HCT116 (cell line): ENCODE results near the gene AUTS2. TPM values are rescaled to one million over a fixed set of nuclear protein-coding genes. Genes with fewer than 3 reads are reported as not detected.

ENCODE experiments used
- ATAC-seq: fragments of 200-7000 bp; cut with Tn5 transposase; 2 replicates; pipeline ENCODE4 v1.9.1; 2020; ENCODE audit warnings: mild to moderate bottlenecking, moderate library complexity
- BruUV-seq: library from RNA; stranded (reverse); fragments of 400-500 nt; replicated peaks from 2 replicates; lab custom pipeline; 2021; lab: Mats Ljungman, UMichigan
- CTCF ChIA-PET: fragments of 300-600 bp; sonication (Branson Sonifier 250); formaldehyde crosslinking; loops from one replicate; lab custom pipeline; 2021; ENCODE audit warnings: antibody characterized with exemption; lab: Charles Lee
- POLR2A ChIA-PET: fragments of 300-600, 350-600 bp; sonication (Branson Sonifier 250); formaldehyde crosslinking; loops from one replicate; lab custom pipeline; 2021; ENCODE audit warnings: antibody characterized with exemption; lab: Charles Lee
- RAD21 ChIA-PET, 2 experiments: fragments of 300-600 bp; sonication (Branson Sonifier 250); formaldehyde crosslinking; loops; one replicate each; lab custom pipeline; 2023; ENCODE audit warnings: low total read pairs in 2 of 2; ENCODE audit not compliant: uncharacterized antibody in 2 of 2, unreplicated experiment in 2 of 2, low non-redundant PET in 1 of 2; lab: Charles Lee
- DNase-seq: peaks from one replicate; pipeline ENCODE4 v3.0.0-alpha.2; 2010; ENCODE audit warnings: low read depth, low spot score
- H2AFZ ChIP-seq: fragments of 200-600 bp; shearing (Covaris generic), sonication (generic); 2 replicates; pipeline ENCODE4 v1.6.1; 2017; ENCODE audit warnings: low read depth, mixed run types, mixed read lengths, antibody characterized with exemption, low read length; ENCODE audit not compliant: poor library complexity, severe bottlenecking
- H3K27ac ChIP-seq: 2 replicates; pipeline ENCODE4 v1.5.1; 2012; ENCODE audit warnings: low read depth, low read length
- H3K27me3 ChIP-seq: fragments of 200-600 bp; sonication (generic); 2 replicates; pipeline ENCODE4 v1.6.1; 2016; ENCODE audit warnings: mixed run types, low read length, mixed read lengths; ENCODE audit not compliant: insufficient read depth
- H3K36me3 ChIP-seq, 2 experiments: fragments of 200-500 bp in 1 of 2; fragments of 200-600 bp in 1 of 2; sonication (Bioruptor generic) in 1 of 2; sonication (generic) in 1 of 2; 2 replicates each; pipeline versions ENCODE4 v1.5.1 to v1.6.1; 2014 to 2016; ENCODE audit warnings: low read length in 2 of 2, inconsistent platforms in 1 of 2, mixed read lengths in 1 of 2, mixed run types in 1 of 2; ENCODE audit not compliant: insufficient read depth in 2 of 2, control insufficient read depth in 1 of 2
- H3K4me1 ChIP-seq, 2 experiments: fragments of 200-600 bp in 1 of 2; sonication (generic) in 1 of 2; 2 replicates each; pipeline versions ENCODE4 v1.5.1 to v1.6.1; 2012 to 2017; ENCODE audit warnings: low read length in 2 of 2, inconsistent platforms in 1 of 2, mild to moderate bottlenecking in 1 of 2, mixed read lengths in 1 of 2, mixed run types in 1 of 2, moderate library complexity in 1 of 2; ENCODE audit not compliant: insufficient read depth in 2 of 2, control insufficient read depth in 1 of 2
- H3K4me2 ChIP-seq: fragments of 200-600 bp; sonication (generic); 2 replicates; pipeline ENCODE4 v1.6.1; 2017; ENCODE audit warnings: mixed run types, low read length, mixed read lengths
- H3K4me3 ChIP-seq, 2 experiments: fragments of 200-600 bp in 1 of 2; sonication (generic) in 1 of 2; replicated peaks in 1 of 2; 2 replicates each; pipeline ENCODE4 v1.5.1; 2011 to 2016; ENCODE audit warnings: low read length in 2 of 2, control low read depth in 1 of 2, low read depth in 1 of 2, mild to moderate bottlenecking in 1 of 2, mixed read lengths in 1 of 2, mixed run types in 1 of 2
- H3K79me2 ChIP-seq: fragments of 200-600 bp; sonication (generic); 2 replicates; pipeline ENCODE4 v1.6.1; 2017; ENCODE audit warnings: mild to moderate bottlenecking, mixed run types, low read length, moderate library complexity, mixed read lengths; ENCODE audit not compliant: insufficient read depth
- H3K9ac ChIP-seq: fragments of 200-600 bp; sonication (generic); 2 replicates; pipeline ENCODE4 v1.6.1; 2016; ENCODE audit warnings: low read length, mixed read lengths
- H3K9me2 ChIP-seq: fragments of 200-600 bp; sonication (generic), shearing (Covaris generic); 2 replicates; pipeline ENCODE4 v1.6.1; 2017; ENCODE audit warnings: mixed run types, mild to moderate bottlenecking, moderate library complexity; ENCODE audit not compliant: insufficient read depth
- H3K9me3 ChIP-seq, 2 experiments: fragments of 200-500 bp in 1 of 2; fragments of 200-600 bp in 1 of 2; sonication (Bioruptor generic) in 1 of 2; sonication (generic) in 1 of 2; 2 replicates each; pipeline ENCODE4 v1.6.1; 2014 to 2017; ENCODE audit warnings: low read length in 2 of 2, mixed read lengths in 2 of 2, inconsistent platforms in 1 of 2, low read depth in 1 of 2, mild to moderate bottlenecking in 1 of 2, mixed run types in 1 of 2, moderate library complexity in 1 of 2; ENCODE audit not compliant: control insufficient read depth in 1 of 2, insufficient read depth in 1 of 2
- H4K20me1 ChIP-seq: fragments of 200-600 bp; sonication (generic), shearing (Covaris generic); 2 replicates; pipeline ENCODE4 v1.6.1; 2017; ENCODE audit warnings: mixed run types, mild to moderate bottlenecking, moderate library complexity; ENCODE audit not compliant: insufficient read depth
- ATF3 ChIP-seq: IDR thresholded peaks from 2 replicates; pipeline ENCODE4 v1.6.1; 2012
- CBX3 ChIP-seq: IDR thresholded peaks from 2 replicates; pipeline ENCODE4 v1.6.1; 2012; ENCODE audit warnings: low read depth
- ELF1 ChIP-seq: IDR thresholded peaks from 2 replicates; pipeline ENCODE4 v1.6.1; 2012; ENCODE audit warnings: low read depth, borderline replicate concordance
- EZH2 ChIP-seq: fragments of 200-600 bp; sonication (generic); IDR thresholded peaks from 2 replicates; pipeline ENCODE4 v1.6.1; 2017; ENCODE audit warnings: antibody characterized with exemption, mixed run types
- EZH2phosphoT487 ChIP-seq: fragments of 200-600 bp; IDR thresholded peaks from 2 replicates; pipeline ENCODE4 v1.6.1; 2018; ENCODE audit warnings: antibody characterized with exemption, borderline replicate concordance
- POLR2A ChIP-seq: IDR thresholded peaks from 2 replicates; pipeline ENCODE4 v1.7.0; 2011; ENCODE audit warnings: borderline replicate concordance; ENCODE audit not compliant: insufficient read depth, insufficient read length; ENCODE audit errors: extremely low read depth
- SIN3A ChIP-seq: IDR thresholded peaks from 2 replicates; pipeline ENCODE4 v1.6.1; 2012; ENCODE audit warnings: low read depth
- SP1 ChIP-seq: IDR thresholded peaks from 2 replicates; pipeline ENCODE4 v1.6.1; 2012; ENCODE audit warnings: low read depth
- TCF7L2 ChIP-seq: IDR thresholded peaks from 2 replicates; pipeline ENCODE4 v1.7.0; 2011; ENCODE audit warnings: borderline replicate concordance, inconsistent platforms; ENCODE audit not compliant: insufficient read depth, insufficient read length; ENCODE audit errors: extremely low read depth
- YY1 ChIP-seq: IDR thresholded peaks from 2 replicates; pipeline ENCODE4 v1.6.1; 2011; ENCODE audit warnings: low read length, low read depth, moderate library complexity, mild to moderate bottlenecking; ENCODE audit not compliant: insufficient replicate concordance; ENCODE audit errors: extremely low read depth
- ZFX ChIP-seq: fragments of 450-650 bp; IDR thresholded peaks from 2 replicates; pipeline ENCODE4 v1.6.1; 2017
- intact Hi-C: fragments of 100-400 bp; cut with micrococcal nuclease; formaldehyde crosslinking; loops from 2 replicates; pipeline ENCODE4 v1.10.0; 2022
- total RNA-seq: library from RNA; stranded (reverse); gene quantifications from one replicate; pipeline ENCODE4 v1.2.1, GENCODE V29; 2021; ENCODE audit not compliant: unreplicated experiment
- TF ChIP-seq, protein P1 (sequence below): IDR thresholded peaks from 2 replicates; pipeline ENCODE4 v1.6.1; 2012; ENCODE audit warnings: low read depth

Gene AUTS2
- total RNA-seq, 1 experiment from 2014 or later, result 0.93 TPM

DNA sequence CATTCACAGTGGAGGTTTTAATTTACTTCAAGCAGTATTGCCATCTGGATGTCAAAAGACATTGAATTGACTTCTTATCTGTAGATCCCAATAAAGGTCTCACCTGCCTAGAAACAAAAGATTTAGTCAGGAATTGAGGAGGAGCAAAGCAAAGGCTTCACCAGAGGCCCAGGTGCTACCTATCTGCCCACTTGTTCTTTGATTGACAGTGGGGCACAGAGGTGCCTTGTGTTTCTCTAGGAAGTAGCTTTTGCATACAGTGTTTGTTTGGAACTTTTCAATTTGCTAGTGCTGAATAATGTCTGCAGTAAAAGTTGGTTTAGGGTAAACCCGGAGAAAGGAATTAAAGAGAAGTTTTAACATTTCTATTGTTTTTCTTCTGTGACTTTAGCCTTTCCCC, 40.4 kb downstream of the AUTS2 start:
- ChIA-PET CTCF (no interaction called here), POLR2A (no interaction called here), RAD21 (no interaction called here)
- Histone ChIP-seq H3K27me3 (no peaks in the 10 kb centered on the region), H3K4me1 (no peaks in the 10 kb centered on the region), H3K4me3 (no peak overlapping the region), H3K36me3 (no peaks in the 10 kb centered on the region), H2AFZ (no peak overlapping the region), H4K20me1 (no peaks in the 10 kb centered on the region), H3K9me3 (peaks cover 10 to 16% of the 10 kb centered on the region in 2 experiments; a peak in 2 of 4 replicates), H3K4me2 (no peak overlapping the region), H3K79me2 (no peaks in the 10 kb centered on the region), H3K9ac (no peak overlapping the region), H3K9me2 (no peaks in the 10 kb centered on the region), H3K27ac (no peak overlapping the region)
- intact Hi-C loops, result no loop called here
- no TSS peak for BruUV-seq
- TF ChIP-seq ZFX (no peak), SIN3A (no peak), YY1 (no peak), SP1 (no peak), EZH2phosphoT487 (no peak), ELF1 (no peak), CBX3 (no peak), POLR2A (no peak), TCF7L2 (no peak), ATF3 (no peak), EZH2 (no peak)
- TF ChIP-seq, protein P1, sequence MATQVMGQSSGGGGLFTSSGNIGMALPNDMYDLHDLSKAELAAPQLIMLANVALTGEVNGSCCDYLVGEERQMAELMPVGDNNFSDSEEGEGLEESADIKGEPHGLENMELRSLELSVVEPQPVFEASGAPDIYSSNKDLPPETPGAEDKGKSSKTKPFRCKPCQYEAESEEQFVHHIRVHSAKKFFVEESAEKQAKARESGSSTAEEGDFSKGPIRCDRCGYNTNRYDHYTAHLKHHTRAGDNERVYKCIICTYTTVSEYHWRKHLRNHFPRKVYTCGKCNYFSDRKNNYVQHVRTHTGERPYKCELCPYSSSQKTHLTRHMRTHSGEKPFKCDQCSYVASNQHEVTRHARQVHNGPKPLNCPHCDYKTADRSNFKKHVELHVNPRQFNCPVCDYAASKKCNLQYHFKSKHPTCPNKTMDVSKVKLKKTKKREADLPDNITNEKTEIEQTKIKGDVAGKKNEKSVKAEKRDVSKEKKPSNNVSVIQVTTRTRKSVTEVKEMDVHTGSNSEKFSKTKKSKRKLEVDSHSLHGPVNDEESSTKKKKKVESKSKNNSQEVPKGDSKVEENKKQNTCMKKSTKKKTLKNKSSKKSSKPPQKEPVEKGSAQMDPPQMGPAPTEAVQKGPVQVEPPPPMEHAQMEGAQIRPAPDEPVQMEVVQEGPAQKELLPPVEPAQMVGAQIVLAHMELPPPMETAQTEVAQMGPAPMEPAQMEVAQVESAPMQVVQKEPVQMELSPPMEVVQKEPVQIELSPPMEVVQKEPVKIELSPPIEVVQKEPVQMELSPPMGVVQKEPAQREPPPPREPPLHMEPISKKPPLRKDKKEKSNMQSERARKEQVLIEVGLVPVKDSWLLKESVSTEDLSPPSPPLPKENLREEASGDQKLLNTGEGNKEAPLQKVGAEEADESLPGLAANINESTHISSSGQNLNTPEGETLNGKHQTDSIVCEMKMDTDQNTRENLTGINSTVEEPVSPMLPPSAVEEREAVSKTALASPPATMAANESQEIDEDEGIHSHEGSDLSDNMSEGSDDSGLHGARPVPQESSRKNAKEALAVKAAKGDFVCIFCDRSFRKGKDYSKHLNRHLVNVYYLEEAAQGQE, result no peak
- no peak for DNase-seq
- no peak for ATAC-seq
